ENCODE results near the gene PAF1. TPM values are rescaled to one million over a fixed set of nuclear protein-coding genes. Genes with fewer than 3 reads are reported as not detected.
A peak's percentile ranks its signal among the peaks of the same experiment; 100 is the strongest.

Gene PAF1
- polyA plus RNA-seq, 1 donor = 35.7 TPM

DNA sequence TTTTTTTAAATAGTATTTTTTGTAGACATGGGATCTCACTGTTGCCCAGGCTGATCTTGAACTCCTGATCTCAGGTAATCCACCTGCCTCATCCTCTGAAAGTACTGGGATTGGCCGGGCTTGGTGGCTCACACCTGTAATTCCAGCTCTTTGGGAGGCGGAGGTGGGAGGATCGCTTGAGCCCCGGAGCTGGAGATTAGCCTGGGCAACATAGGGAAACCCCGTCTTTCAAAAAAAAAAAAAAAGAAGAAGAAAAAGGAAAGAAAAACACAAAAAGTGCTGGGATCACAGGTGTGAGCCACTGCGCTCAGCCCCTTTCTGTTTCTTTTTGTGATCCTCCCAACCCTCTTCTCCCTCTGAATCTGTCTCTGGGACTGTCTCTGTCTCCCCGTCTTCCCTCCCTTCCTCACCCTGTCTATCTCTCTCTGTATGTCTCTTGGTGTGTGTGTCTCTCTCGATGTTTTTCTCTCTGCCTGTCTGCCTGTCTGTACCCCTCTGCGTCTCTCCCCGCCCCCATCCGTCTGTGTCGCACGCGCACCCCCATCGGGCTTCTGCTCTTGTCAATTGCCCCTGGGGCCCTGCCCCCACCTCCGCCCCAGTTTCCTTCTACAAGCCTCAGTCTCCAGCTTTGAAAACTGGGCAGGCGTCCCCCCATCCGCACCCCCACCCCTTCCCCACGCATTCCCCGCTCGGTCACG, 15.2 kb upstream of the PAF1 start:
- DNase-seq (ENCODE audit: low read depth) = no peak

DNA sequence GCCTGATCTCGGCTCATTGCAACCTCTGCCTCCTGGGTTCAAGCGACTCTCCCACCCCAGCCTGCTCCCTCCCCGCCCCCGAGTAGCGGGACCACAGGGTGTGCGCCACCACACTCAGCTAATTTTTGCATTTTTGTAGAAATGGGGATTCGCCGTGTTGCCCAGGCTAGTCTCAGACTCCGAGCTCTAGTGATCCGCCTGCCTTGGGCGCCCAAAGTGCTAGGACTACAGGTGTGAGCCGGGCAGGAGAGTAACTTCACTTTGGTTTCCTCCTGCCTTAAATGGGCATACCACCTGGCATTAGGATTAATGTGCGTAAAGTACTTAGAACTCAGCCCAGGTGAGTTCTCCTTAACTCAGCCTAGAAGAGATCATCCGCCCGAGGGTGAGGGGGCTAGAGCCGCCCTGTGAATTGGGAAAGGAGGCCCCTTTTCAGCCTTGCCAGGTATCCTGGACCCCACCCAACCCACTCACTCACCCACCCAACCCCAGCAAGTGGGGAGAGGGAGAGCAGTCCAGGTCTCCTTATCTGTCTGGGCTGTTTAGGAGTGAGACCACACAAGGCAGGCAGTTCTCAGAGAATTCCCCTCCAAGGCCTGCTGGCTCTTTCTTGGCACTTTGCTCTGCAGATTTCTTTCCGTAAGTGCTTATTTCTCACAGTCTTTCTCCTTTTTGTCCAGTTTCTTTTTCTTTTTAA, 14.5 kb upstream of the PAF1 start:
- DNase-seq (ENCODE audit: low read depth) = no peak

DNA sequence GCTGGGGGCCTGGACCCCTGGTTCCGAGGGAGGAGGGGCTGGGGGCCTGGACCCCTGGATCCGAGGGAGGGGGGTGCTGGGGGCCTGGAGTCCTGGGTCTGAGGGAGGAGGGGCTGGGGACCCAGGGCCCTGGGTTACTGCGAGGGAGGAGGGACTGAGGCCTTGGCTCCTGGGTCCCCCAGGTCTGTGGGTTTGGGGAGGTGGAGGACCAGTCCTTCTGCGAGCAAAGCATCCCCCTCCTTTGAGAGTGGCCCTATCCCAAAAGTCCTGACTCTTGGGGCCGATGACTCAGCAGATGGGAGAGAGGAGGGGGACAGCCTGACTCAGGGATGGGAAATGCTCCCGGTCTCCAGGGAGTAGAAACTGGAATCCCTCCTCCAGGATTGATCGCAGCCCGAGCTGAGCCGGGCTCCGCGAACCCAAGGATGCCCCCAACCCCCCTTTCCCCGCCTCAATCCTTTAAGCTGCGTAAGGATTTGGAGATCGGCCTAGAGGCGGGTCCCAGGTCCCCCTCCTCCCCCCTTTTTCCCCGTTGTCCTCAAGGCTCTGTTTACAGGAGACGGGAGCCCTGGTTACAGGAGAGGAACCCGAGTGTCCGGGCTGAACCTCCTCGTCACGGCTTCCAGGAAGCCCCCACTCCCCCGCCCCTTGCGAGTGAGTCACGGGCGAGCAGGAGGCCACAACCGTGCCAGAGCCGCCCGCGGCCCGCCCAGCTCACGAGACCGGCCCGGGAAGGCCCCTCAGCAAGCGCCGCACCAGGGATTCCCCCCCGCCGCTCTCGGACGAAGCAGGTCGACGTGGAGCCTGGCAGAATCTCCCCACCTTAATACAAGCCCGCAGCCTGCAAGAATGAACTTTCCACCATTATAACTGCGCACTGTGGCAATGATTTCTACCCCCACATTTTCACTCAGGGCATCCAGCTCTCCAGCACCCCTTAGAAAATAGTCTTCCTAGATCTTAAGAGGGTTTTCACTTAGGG, 12.7 kb upstream of the PAF1 start:
- peak; percentile 92 for DNase-seq (ENCODE audit: low read depth)

DNA sequence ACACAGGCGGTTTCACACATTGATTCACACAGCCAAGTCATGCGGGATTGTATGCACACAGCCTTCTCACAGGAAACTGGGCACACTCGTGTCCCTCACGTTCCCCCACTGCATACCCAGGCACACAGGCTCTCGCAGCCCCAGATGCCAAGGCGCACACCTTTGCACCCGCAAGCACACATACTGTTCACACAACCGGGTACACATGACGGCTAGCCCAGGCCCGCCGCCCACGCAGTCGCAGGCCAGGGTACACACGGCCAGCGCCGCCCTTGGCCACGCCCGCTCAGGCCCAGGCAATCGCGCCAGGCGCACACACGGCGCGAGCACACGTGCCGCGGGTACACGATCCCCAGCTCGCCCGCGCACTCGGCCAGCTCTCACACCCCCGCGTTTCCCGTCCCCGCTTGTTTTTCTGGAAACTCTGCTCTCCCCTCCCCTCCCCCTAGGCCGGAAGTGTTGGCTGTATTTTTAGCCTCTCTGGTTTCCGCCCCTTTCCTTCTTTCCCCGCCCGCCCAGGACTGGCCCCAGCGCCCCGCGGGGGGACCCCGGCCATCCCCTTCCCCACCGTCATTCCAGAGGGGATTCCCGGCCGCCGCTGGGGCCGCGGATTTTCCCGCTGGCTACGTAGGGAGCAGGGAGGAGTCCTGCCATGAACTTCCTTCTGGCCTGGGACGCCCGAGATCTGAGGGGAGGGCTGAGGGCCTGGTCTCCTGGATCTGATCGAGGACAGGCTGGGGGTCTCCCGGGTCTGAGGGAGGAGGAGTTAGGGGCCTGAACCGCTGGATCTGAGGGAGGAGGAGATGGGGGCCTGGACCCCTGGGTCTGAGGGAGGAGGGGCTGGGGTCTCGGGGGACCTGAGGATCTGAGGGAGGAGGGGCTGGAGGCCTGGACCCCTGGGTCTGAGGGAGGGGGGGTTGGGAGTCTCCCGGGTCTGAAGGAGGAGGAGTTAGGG, 11.7 kb upstream of the PAF1 start:
- DNase-seq (ENCODE audit: low read depth) = peak; percentile 84

DNA sequence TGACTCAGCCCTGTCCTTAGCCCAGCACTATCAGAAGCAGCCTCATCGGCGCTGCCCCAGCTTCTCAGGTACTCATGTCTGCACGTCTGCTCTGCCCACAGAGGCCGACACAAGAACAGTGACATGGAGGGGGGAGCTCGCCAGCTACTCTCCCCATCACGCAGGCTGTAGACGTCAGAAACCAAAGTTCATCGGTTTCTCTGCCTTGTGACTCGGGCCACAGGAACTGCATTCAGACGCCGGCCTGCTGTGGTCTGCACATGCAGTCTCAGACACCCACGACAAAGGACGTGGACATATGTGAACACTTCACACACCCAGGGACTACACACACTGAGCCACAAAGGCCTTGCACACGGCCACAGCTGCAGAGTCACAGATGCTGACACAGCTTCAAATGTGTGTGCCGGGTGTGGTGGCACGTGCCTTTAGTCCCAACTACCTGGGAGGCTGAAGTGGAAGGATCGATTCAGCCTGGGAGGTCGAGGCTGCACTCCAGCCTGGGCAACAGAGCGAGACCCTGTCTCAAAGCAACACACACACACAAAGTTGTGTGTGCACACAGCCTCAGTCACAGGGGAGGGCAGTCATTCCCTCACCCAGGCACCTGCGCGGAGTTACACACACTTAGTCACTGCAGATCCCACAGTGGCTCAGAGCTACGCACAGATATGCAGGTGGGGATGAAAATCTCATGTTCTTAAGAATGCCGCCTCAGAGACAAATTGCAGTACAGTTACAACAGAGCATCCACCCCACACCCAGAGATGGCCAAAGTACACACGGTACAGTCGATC, 10.8 kb upstream of the PAF1 start:
- DNase-seq (ENCODE audit: low read depth) = no peak

DNA sequence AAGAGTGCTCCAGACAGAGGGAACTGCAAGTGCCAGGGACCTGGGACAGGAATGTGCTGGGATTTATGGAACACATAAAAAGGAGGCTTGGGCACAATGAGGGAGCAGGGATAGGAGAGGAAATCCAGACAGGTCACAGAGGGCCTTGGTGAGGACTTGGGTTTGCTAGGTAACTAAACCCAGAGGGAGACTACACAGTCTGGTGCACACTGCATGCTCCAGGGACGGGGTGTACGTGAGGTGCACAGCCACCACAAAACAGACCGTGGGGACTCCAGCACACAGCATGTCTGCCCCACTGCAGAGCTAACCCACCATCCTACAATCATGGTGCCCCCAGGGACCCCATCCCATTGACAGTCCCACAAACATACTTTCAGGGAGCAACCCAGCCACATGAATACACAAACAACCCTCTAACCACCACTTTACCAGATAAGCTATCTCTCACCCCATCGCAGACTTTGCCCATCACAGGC, 10.2 kb upstream of the PAF1 start:
- DNase-seq (ENCODE audit: low read depth) = no peak

DNA sequence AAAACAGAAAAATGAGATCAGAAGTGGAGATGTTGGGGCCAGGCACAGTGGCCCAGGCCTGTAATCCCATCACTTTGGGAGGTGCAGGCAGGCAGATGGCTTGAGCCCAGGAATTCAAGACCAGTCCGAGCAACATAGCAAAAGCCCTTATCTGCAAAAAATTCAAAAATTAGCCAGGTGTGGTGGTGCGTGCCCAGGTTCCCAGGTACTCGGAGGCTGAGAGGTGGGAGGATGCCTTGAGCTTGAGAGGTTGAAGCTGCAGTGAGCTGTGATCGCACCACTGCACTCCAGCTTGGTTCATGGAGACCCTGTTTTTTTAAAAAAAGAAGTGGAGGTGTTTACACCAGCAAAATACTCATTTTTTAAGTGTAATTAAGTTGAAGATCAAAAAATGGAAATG, 9.2 kb upstream of the PAF1 start:
- no peak for DNase-seq (ENCODE audit: low read depth)

DNA sequence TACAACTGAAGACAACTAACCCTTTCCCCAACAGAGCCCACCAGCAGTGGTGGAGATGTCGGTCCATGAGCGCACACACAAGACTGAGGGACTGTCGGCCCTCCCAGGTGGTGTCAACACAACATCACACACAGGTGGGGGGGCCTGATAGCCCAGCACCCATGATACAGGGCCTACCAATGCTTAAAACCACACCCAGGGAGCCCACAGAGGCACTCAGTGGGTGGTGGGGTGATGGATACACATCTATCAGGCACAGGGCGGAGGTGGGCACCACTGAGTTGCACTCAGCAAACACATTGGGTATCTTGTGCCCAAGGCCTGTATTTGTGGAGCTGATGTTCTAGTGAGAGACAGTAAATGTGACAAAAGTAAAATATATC, 8.8 kb upstream of the PAF1 start:
- no peak for DNase-seq (ENCODE audit: low read depth)

DNA sequence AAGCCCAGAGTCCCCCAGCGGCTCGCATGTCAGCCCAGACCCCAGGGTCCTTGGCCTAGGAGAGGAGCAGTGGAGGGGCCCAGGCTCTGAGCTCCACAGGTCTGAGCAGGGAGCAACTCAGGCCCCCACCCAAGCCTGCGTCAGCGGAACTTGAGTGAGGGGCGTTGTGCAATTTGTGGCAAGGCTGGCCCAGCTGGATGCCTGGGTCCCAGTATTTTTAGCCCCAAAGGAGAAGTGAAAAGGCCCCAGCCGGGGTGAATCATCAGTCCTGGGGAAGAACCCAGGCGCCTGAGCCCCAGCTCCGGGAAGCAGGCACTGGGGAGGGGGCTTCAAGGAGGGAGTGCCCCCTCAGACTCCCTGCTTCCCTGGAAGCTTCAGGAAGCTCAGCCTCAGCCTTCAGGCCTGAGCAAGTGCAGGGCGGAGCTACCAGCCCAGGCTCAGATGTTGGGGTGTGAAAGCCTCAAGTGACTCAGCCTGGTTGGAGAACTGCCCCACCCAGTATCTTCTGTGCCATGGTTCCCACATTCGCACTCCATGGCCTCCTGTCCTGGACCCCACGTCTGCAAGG, 7.5 kb upstream of the PAF1 start:
- no peak for DNase-seq (ENCODE audit: low read depth)

DNA sequence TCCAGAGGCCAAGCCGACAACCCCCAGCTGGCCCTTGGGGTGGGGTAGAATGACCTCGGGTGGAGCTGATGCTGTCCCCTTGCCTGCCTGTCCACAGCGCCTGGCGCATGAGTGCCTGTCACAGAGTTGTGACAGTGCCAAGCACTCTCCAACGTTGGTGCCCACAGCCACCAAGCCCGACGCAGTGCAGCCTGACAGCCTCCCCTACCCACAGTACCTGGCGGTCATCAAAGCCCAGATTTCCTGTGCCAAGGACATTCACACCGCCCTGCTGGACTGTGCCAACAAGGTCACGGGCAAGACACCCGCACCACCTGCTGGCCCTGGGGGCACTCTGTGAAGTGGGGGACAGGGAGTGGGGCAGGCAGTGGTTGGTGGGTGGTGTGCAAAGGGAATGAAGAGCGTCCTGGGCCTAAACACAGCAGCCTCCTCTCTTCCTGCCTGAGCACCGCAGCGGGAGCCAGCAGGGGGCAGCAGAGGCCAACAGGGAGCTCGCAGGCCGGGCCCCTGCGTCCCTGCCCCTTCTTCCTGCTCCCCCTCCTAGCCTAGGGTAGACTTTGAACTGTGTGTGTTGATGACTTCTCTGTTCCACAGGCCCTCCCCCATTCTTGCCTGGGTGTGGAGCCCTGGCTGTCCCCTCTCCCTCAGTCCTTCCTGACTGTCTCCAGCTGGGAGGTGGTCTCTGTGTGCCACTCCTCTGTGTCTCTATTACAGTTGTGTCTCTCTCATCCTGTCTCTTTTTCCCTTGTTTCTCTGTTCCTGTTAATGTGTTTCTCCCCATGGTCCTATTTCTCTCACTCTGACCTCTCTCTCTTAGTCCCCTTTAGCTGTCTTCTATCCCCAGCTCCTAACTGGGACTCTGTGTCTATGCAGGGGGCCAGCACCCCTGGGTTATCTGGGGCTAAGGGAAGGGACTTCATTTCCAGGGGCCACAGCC, 6.7 kb upstream of the PAF1 start:
- no peak for DNase-seq (ENCODE audit: low read depth)

DNA sequence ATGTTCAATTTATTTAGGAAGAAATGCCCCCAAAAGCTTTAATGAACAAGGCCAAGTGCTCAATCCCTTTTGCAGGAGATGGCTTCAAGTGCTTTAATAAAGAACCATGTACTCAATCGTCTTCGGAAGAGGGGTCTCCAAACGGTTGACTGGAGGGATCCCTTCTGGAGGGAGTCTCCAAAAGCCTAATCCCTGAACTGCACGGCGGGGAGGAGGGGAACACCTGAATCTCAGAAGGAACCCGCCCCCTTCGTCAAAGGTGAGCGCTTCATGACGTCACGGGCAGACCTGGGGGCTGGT, 505 bp downstream of the PAF1 start:
- DNase-seq (ENCODE audit: low read depth) = no peak

DNA sequence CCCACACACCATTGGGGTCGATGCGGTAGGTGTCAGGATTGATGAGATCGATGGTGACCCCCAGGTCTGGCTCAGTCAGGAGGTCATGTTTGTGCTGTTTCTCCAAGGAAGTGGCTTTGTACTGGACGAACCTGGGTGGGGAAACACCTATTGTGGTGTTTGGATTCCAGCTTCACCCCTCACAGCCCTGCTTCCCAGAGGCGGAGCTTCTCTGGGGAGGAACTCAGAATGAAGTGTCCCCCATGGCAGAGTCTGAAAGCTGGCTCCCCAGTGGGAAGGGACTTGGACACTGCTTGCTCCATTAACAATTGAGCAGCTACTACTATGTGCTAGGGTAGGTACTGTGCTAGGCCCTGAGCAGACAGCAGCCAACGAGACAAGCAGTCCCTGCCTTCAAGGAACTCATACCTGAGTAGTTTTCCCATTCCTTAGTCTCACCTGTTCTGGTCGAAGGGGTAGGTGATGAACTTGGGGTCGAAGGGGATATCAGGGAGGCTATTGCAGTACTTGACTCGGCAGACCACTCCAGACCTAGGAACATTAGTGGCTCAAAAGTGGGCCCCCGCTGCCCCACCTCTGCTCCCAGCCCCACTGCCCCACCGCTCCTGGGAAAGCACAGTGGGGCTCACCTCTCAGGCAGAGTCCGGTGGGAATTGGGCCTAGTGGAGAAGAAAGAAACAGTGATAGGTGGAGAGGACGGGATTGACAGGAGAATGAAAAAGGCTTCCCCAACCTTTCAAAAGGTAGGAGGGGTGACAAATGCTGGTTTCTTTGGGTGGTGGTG, 1.1 kb downstream of the PAF1 start:
- no peak for DNase-seq (ENCODE audit: low read depth)

DNA sequence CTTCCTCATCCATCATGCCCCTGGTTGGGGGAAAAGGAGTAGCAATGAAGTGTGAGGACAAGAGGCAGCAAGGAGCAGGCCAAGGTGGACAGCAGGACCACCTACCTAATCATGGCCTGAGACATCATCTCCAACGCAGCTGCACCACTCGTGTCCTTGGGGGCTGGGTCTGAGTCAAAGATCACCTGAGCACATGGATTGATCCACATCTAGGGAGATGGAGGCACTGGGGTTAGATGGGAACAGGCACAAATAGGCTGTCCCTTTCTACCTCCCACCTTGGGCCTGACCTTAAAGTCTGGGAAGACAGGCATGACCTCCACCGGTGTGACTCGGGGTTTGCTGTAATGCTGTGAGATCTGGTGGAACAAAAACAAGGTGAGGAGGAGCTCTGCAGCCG, 2.2 kb downstream of the PAF1 start:
- DNase-seq (ENCODE audit: low read depth) = no peak

DNA sequence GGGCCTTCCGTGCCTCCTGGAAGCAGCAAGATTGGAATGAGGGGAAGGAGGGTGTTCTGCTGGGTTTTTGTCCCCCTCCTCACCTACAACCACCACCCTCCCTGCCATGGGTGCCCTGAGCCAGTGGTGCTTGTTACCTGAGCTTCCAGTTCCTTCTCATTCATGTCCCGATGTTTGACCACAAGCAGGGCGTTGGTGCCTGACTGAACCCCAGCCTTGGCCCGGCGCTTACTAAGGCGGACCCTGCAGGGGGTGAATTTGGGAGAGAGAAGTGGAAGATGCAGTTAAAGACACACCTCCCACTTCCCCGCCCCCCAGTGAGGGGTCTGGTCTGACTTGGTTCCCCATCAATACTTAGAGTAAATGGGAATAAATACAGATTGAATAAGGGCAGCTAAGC, 4.3 kb downstream of the PAF1 start:
- no peak for DNase-seq (ENCODE audit: low read depth)

DNA sequence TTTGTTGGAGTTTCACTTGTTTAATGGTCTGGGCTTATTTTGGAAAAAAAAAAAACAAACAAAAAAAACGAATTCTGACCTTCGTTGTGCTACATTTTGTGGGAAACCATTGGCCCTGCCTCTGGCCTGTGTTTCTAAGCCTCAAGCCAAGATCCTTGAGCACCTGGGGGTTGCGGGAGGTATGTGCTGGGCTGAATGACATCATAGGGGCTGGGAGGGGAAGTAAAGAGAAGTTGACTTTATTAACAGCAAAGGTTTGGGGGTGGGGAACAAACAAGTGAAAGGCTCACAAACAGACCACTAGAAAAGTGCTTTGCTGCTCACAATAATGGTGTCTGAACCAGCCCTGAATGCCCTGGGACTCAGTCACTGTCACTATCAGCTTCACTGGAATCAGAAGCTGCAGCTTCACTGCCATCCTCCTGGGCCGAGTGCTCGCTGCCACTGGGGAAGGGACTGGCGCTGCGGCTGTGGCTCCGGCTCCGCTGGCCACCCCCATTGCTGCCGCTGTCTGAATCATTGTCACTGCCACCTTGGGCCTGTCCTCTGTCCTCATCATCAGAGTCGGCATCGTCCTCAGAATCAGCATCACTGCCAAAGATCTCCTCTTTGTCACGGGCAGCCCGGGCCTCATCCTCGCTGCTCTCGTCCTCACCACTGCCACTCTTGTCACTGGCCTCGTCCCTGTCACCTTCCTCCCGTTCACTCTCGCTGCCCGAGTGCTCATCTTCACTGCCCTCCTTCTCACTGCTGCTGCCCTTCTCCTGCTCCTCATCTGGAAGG, 5.1 kb downstream of the PAF1 start:
- no peak for DNase-seq (ENCODE audit: low read depth)

DNA sequence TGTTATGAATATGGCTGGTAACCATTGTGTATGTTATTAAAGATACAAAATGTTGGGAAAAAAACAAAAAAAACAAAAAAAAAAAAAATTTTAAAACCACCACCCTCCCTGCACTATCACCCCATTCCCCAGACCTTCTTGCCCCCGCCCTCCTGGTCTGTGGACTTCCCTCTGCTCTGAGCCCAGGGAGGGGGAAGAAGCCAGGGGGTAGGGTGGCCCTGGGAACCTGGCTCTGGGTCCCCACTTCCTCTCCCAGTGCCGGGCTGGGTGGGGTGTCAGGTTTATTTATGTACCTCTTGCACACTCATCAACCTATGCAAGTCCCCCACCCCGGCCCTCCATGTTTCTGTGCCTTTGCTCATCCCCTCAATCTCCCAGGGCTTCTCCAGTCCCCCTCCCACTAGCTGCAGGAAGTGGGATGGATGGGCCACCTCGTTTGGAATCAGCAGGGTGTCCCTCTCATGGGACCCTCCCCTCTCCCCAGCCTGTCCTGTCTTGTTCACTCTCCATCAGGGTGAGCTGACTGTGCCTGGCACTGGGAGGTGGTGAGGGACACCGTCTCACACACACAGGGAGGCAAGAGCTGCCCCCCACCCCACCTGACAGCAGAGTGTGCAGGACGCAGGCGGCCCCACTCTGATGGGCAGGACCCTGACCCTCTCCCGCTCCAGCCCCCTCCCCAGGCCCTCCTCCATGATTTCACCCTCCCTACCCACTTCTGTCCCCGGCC, 5.9 kb downstream of the PAF1 start:
- DNase-seq (ENCODE audit: low read depth) = no peak
